CD4-positive, alpha-beta T cell (primary cell): ENCODE measurements around the gene POP5. TPM values are rescaled to one million over a fixed set of nuclear protein-coding genes. Genes with fewer than 3 reads are reported as not detected.

Experiments
- ATAC-seq: fragments of 200-7000 bp; cut with Tn5 transposase; one replicate; pipeline ENCODE4 v1.10.0; 2022; ENCODE audit warnings: mild to moderate bottlenecking; ENCODE audit not compliant: poor library complexity
- CTCF ChIA-PET: fragments of 350-600 bp; sonication (Branson Sonifier 250); formaldehyde crosslinking; loops from one replicate; lab custom pipeline; 2021; ENCODE audit warnings: antibody characterized with exemption, inconsistent platforms; lab: Charles Lee
- POLR2A ChIA-PET: fragments of 350-600 bp; sonication (Branson Sonifier 250); formaldehyde crosslinking; loops from one replicate; lab custom pipeline; 2021; ENCODE audit warnings: antibody characterized with exemption, inconsistent platforms; lab: Charles Lee
- DNase-seq, 14 experiments: peaks; one replicate each; pipeline ENCODE4 v3.0.0-alpha.2; 2013 to 2020; ENCODE audit warnings: mixed read lengths in 2 of 14
- H3K27ac ChIP-seq, 2 donors: one replicate each; pipeline versions ENCODE4 v1.5.1 to v1.7.0; 2013; ENCODE audit warnings: low read length in 2 of 2, low read depth in 1 of 2, mild to moderate bottlenecking in 1 of 2
- H3K27me3 ChIP-seq, 2 experiments: 1 replicate in 1 of 2; 2 replicates in 1 of 2; pipeline versions ENCODE4 v1.6.1 to v1.7.0; 2013; ENCODE audit warnings: low read length in 2 of 2, control low read depth in 1 of 2, mild to moderate bottlenecking in 1 of 2, moderate library complexity in 1 of 2; ENCODE audit not compliant: insufficient read depth in 2 of 2, control insufficient read depth in 1 of 2
- H3K36me3 ChIP-seq: one replicate; pipeline ENCODE4 v1.6.1; 2013; ENCODE audit warnings: low read length, control low read depth; ENCODE audit not compliant: insufficient read depth
- H3K4me1 ChIP-seq: one replicate; pipeline ENCODE4 v1.6.1; 2013; ENCODE audit warnings: low read length, control low read depth; ENCODE audit not compliant: insufficient read depth
- H3K4me3 ChIP-seq: one replicate; pipeline ENCODE4 v1.5.1; 2013; ENCODE audit warnings: mild to moderate bottlenecking, low read length, moderate library complexity
- H3K9me3 ChIP-seq, 2 experiments: 1 replicate in 1 of 2; 2 replicates in 1 of 2; pipeline versions ENCODE4 v1.6.1 to v1.7.0; 2013; ENCODE audit warnings: low read length in 2 of 2, mild to moderate bottlenecking in 2 of 2, control low read depth in 1 of 2, moderate library complexity in 1 of 2; ENCODE audit not compliant: control insufficient read depth in 1 of 2, insufficient read depth in 1 of 2
- H3K27ac Mint-ChIP-seq: one replicate; pipeline ENCODE4 v1.8.0; 2020; ENCODE audit warnings: mixed read lengths
- H3K27me3 Mint-ChIP-seq: one replicate; pipeline ENCODE4 v1.8.0; 2021; ENCODE audit warnings: mixed read lengths
- H3K36me3 Mint-ChIP-seq: one replicate; pipeline ENCODE4 v1.8.0; 2021; ENCODE audit warnings: low read depth, mixed read lengths
- H3K4me1 Mint-ChIP-seq: one replicate; pipeline ENCODE4 v1.8.0; 2021; ENCODE audit warnings: low read depth, mixed read lengths
- H3K4me3 Mint-ChIP-seq: one replicate; pipeline ENCODE4 v1.8.0; 2020; ENCODE audit warnings: mild to moderate bottlenecking, mixed read lengths
- H3K9me3 Mint-ChIP-seq: one replicate; pipeline ENCODE4 v1.8.0; 2020; ENCODE audit warnings: mixed read lengths
- intact Hi-C, 2 experiments: fragments of 100-400 bp; cut with DNase I in 1 of 2; cut with micrococcal nuclease in 1 of 2; formaldehyde crosslinking; loops; one replicate each; pipeline versions ENCODE4 v1.15.1 to v1.9.0; 2023 to 2025; cut with DNase I, micrococcal nuclease
- polyA plus RNA-seq, 2 donors: library from polyadenylated mRNA; unstranded; fragments of 120-200 nt; gene quantifications; one replicate each; pipeline ENCODE4 v1.2.1, GENCODE V29; 2013
- total RNA-seq, 174 experiments: library from RNA in 2 of 174; stranded (reverse) in 2 of 174; gene quantifications; one replicate each; pipeline ENCODE4 v1.2.3 and lab custom pipeline; 2021 to 2026
- TF ChIP-seq, protein P1 (sequence below): fragments of 200-600 bp; IDR thresholded peaks from one replicate; pipeline ENCODE4 v1.8.0; 2022; ENCODE audit warnings: antibody characterized with exemption, mild to moderate bottlenecking

POP5 gene, protein sequence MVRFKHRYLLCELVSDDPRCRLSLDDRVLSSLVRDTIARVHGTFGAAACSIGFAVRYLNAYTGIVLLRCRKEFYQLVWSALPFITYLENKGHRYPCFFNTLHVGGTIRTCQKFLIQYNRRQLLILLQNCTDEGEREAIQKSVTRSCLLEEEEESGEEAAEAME
- 10 to 100 TPM; 17.9 to 22.0 TPM for total RNA-seq
- polyA plus RNA-seq (2013, experiment 1 of 2) = 54.7 TPM
- polyA plus RNA-seq (2013, experiment 2 of 2) = 51.0 TPM
- total RNA-seq (lab: John Stamatoyannopoulos, UW) = 12.1 to 50.7 (median 27.4) reads per million in 172 experiments

DNA sequence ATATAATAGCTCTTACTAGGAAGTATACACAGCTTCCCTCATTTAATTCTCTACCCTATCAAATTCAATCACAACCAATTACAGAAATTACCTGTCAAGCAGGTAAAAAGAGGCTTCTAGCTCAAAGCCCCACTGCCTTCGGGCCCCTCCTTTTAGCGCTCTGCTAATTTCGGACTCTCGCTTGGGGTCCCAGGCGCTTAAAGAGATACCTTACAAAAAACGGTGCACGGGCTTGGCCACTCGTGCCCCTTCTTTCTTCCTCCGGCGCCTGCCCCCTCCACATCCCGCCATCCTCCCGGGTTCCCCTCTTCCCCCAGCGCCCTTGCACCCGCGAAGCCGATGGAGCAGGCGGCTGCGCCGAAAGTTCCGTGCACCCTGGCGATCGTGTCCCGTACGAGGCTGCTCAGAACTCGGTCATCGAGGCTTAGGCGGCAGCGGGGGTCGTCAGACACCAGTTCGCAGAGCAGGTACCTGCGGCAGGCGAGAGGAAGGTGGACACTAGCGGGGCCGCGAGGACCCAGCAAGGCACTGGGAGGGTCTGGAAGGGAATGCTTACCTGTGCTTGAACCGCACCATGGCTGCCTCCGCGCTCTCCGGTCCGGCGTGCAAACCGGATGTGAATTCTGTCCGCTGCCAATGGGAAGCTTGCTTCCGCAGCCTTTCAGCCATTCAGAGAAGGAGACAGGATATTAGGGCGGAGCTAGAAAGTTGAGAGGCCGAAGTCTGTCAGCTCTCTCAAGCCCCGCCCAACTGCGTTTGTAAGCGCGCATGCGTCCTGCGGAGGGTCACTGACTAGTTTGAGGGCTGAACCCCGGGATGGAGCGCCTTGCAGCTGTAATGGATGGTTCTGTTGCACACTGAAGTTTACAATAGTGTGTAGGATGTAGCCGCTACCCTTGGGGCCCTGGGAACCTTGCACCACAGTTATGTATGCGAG, at the start of gene POP5:
Gene POP5, minus strand, starts transcription at position 616 of the 937 bp plus-strand sequence. Its CDS starts 40 bp downstream, at position 576.
- peaks cover 32% of the 10 kb centered on the region for H3K4me1 ChIP-seq
- peak within 1 kb of the TSS; percentile 66 to 69 for H3K27ac ChIP-seq
- intact Hi-C loops = loop anchor here (1.0 to 5.0 kb wide), 6 partner anchors 44 to 531 kb away; partner anchors contain the start of genes COX6A1 (in 2 of the 2), ACADS (in 1 of the 2) and RNF10 (in 1 of the 2)
- peak within 1 kb of the TSS; percentile 92 for H3K4me3 ChIP-seq
- H3K9me3 ChIP-seq = no peaks in the 10 kb centered on the region
- H3K27me3 ChIP-seq = no peaks in the 10 kb centered on the region
- H3K4me3 Mint-ChIP-seq = peak within 1 kb of the TSS; percentile 97
- H3K9me3 Mint-ChIP-seq = no peaks in the 10 kb centered on the region
- peak; percentile 80 to 97 (median 90) for DNase-seq
- ATAC-seq = peak; percentile 90
- H3K36me3 Mint-ChIP-seq = peaks cover 53% of the 10 kb centered on the region
- H3K36me3 ChIP-seq = peaks cover 33% of the 10 kb centered on the region
- H3K4me1 Mint-ChIP-seq = peaks cover 45% of the 10 kb centered on the region
- peaks cover 21% of the 10 kb centered on the region for H3K27me3 Mint-ChIP-seq
- CTCF ChIA-PET = interaction anchor here (0.9 to 2.9 kb wide), 6 partner anchors 14 to 515 kb away, joined by 3 to 16 read pairs (median 4); partner anchors contain the start of gene SRSF9
- H3K27ac Mint-ChIP-seq = peak within 1 kb of the TSS; percentile 85
- POLR2A ChIA-PET = interaction anchor here (0.5 to 2.4 kb wide), 25 partner anchors 9 to 1645 kb away, joined by 3 to 13 read pairs (median 4); partner anchors contain the start of genes ACADS, CABP1, COQ5 and DIABLO
- TF ChIP-seq, protein P1, sequence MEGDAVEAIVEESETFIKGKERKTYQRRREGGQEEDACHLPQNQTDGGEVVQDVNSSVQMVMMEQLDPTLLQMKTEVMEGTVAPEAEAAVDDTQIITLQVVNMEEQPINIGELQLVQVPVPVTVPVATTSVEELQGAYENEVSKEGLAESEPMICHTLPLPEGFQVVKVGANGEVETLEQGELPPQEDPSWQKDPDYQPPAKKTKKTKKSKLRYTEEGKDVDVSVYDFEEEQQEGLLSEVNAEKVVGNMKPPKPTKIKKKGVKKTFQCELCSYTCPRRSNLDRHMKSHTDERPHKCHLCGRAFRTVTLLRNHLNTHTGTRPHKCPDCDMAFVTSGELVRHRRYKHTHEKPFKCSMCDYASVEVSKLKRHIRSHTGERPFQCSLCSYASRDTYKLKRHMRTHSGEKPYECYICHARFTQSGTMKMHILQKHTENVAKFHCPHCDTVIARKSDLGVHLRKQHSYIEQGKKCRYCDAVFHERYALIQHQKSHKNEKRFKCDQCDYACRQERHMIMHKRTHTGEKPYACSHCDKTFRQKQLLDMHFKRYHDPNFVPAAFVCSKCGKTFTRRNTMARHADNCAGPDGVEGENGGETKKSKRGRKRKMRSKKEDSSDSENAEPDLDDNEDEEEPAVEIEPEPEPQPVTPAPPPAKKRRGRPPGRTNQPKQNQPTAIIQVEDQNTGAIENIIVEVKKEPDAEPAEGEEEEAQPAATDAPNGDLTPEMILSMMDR = no peak

DNA sequence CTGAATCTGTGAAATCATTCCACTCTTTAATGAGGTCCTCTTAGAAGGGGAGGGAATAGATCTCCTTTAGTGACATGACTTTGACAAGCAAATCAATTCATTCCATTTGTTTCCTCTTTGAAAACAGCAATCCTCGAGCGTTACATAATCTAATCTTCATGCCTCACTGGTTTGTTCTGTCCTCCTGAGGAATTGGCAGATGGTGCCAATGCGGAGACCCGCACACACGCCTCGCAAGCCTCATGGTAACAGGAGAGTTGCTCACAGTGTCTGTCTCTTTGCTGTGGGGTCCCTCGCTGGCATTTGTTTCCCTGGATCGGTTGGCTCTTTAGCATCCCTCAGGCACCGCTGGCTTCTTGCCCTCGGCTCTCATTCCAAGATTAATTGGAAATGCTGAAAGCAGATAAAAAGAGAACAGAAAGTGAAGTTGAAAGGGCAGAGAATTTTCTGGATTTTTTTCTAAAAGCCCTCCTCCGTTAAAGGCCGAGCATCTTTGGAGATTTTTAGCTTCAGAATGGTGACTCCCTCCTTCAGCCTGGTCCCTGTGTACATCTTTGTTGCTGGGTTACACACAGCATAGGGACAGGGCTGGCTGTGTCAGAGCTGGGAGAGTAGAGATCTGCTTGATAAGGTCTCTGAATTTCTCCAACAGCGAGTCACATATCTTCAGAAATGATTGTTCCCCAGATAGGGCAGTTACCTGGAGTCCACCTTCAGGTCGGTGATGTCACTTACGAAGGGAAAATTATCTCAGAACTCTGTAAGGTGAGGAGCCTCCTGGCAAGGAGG, 49.1 kb upstream of the POP5 start:
- no peak for ATAC-seq
- Histone ChIP-seq H3K4me1 (no peaks in the 10 kb centered on the region), H3K4me3 (no peak overlapping the region), H3K27me3 (no peaks in the 10 kb centered on the region), H3K36me3 (no peaks in the 10 kb centered on the region), H3K27ac (no peak overlapping the region), H3K9me3 (no peaks in the 10 kb centered on the region)
- H3K27me3 Mint-ChIP-seq = peaks cover 10% of the 10 kb centered on the region
- H3K9me3 Mint-ChIP-seq = no peaks in the 10 kb centered on the region
- POLR2A ChIA-PET = no interaction called here
- intact Hi-C loops = no loop called here
- H3K4me1 Mint-ChIP-seq = no peaks in the 10 kb centered on the region
- CTCF ChIA-PET = no interaction called here
- H3K36me3 Mint-ChIP-seq = no peaks in the 10 kb centered on the region
- DNase-seq = no peak
- no peak overlapping the region for H3K27ac Mint-ChIP-seq
- no peak overlapping the region for H3K4me3 Mint-ChIP-seq
- TF ChIP-seq, protein P1 = no peak

DNA sequence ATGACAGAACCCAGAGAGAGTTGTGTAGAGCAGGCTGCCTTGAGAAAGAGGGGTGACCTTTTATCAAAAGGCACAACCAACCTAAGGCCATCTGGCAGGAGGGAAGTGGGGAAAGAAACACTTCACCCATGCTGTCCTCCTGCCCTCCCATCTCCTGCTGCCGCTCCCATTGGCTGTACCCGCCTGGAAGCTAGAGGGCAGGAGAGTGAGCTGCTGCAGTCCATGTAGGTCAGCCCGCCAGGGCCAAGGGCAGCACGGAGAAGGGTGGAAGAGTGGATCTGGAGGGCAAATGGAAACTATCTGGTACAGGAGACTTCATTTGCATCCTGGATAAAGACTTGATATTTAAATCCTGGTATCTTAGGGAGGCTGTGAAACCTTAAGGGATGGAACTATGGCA, 47.7 kb upstream of the POP5 start:
- Histone ChIP-seq H3K27ac (no peak overlapping the region), H3K4me3 (no peak overlapping the region), H3K27me3 (no peaks in the 10 kb centered on the region), H3K9me3 (no peaks in the 10 kb centered on the region), H3K36me3 (no peaks in the 10 kb centered on the region), H3K4me1 (no peaks in the 10 kb centered on the region)
- Mint-ChIP-seq H3K9me3 (no peaks in the 10 kb centered on the region), H3K4me3 (no peak overlapping the region), H3K27ac (no peak overlapping the region), H3K27me3 (peaks cover 4% of the 10 kb centered on the region), H3K36me3 (no peaks in the 10 kb centered on the region), H3K4me1 (no peaks in the 10 kb centered on the region)
- ATAC-seq = no peak
- TF ChIP-seq, protein P1 = no peak
- intact Hi-C loops = no loop called here
- DNase-seq = no peak
- ChIA-PET CTCF (no interaction called here), POLR2A (no interaction called here)
